Retinal pigment epithelial cell (primary cell): ENCODE measurements around the gene PPM1N.

Experiments used
- DNase-seq: peaks from one replicate; pipeline ENCODE4 v3.0.0-alpha.2; 2010; ENCODE audit warnings: low read depth
- H3K4me3 ChIP-seq: 2 replicates; pipeline ENCODE4 v1.5.1; 2011; ENCODE audit warnings: mild to moderate bottlenecking, low read length, control low read depth, moderate library complexity
- CTCF ChIP-seq: conservative IDR thresholded peaks from 2 replicates; pipeline ENCODE4 v1.5.1; 2011; ENCODE audit warnings: low read depth, low read length, control low read depth, inconsistent platforms

The PPM1N gene

GRCh38 chr19:45469945-45470761 lies 28.1 kb upstream of the PPM1N start:
- no peak for DNase-seq
- peak overlapping the region; percentile 98 for H3K4me3 ChIP-seq
- no peak for TF ChIP-seq CTCF

GRCh38 chr19:45470762-45471081 lies 27.5 kb upstream of the PPM1N start:
- no peak overlapping the region for H3K4me3 ChIP-seq
- no peak for DNase-seq
- TF ChIP-seq CTCF, result no peak

- no peak for DNase-seq
- no peak overlapping the region for H3K4me3 ChIP-seq
- TF ChIP-seq CTCF, result no peak
Measured at GRCh38 chr19:45471111-45471930, 26.9 kb upstream of the PPM1N start.

- no peak for DNase-seq
- peak overlapping the region; percentile 37 for H3K4me3 ChIP-seq
- TF ChIP-seq CTCF, result no peak
Measured at GRCh38 chr19:45471931-45472562, 26.2 kb upstream of the PPM1N start.

GRCh38 chr19:45472563-45473366 lies 25.5 kb upstream of the PPM1N start:
- TF ChIP-seq CTCF, result no peak
- DNase-seq, result no peak
- H3K4me3 ChIP-seq, result peak overlapping the region; percentile 37

- H3K4me3 ChIP-seq, result no peak overlapping the region
- no peak for DNase-seq
- no peak for TF ChIP-seq CTCF
Measured at GRCh38 chr19:45473367-45473681, 24.9 kb upstream of the PPM1N start.
